ENCODE measurements around the gene DNAH3. TPM values are rescaled to one million over a fixed set of nuclear protein-coding genes. Genes with fewer than 3 reads are reported as not detected.
A peak's percentile ranks its signal among the peaks of the same experiment; 100 is the strongest.
"Not testable (repeated sequence)": the region's sequence is repeated elsewhere in the genome, so short reads cannot be mapped to it uniquely, and the experiment has no call there.

Gene DNAH3
- total and polyA plus RNA-seq, 8 donors = 0.03 TPM; not detected in 7

GRCh38 chr16:21125191-21125590 lies 25.5 kb downstream of the DNAH3 start:
- Histone ChIP-seq H3K36me3 (no peaks in the 10 kb centered on the region), H3K27me3 (no peaks in the 10 kb centered on the region), H3K27ac (no peak overlapping the region), H3K9me3 (no peaks in the 10 kb centered on the region), H3K4me1 (no peaks in the 10 kb centered on the region), H3K4me3 (no peak overlapping the region)
- DNase-seq (no peak), FAIRE-seq (no peak), ATAC-seq (no peak)
- TF ChIP-seq, protein P1, sequence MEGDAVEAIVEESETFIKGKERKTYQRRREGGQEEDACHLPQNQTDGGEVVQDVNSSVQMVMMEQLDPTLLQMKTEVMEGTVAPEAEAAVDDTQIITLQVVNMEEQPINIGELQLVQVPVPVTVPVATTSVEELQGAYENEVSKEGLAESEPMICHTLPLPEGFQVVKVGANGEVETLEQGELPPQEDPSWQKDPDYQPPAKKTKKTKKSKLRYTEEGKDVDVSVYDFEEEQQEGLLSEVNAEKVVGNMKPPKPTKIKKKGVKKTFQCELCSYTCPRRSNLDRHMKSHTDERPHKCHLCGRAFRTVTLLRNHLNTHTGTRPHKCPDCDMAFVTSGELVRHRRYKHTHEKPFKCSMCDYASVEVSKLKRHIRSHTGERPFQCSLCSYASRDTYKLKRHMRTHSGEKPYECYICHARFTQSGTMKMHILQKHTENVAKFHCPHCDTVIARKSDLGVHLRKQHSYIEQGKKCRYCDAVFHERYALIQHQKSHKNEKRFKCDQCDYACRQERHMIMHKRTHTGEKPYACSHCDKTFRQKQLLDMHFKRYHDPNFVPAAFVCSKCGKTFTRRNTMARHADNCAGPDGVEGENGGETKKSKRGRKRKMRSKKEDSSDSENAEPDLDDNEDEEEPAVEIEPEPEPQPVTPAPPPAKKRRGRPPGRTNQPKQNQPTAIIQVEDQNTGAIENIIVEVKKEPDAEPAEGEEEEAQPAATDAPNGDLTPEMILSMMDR (IDR thresholded peaks at IDR 0.05) = no peak
- WGBS, 2 donors = 76 to 81% methylated on average over 7 of the region's 7 CpGs
- intact Hi-C loops (cut with DNase I) = no loop called here

DNA sequence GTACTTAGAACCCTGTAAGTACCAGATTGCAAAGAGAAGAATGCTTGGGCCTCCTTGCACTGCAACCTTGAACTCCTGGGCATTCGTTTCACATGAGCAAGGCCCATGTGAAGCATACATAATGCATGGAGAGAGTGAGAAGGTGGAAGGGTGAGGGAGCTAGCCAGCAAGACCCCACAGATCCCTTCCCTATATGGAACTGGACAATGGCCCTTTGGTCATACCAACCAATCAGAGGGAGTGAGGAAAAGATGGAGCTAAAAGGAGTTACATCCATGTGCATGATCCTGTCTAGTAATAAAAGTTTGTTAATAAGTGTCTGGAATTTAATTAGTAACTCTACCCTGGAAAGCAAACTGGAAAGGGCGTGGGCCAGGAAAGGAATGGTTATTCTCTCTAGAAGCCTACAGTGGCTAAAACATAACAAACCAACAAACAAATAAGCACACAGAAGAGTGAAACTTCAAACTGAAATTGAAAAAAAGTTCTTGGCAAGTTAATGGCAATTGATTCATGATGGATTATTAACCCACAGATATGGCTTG lies 29.6 kb downstream of the DNAH3 start:
- no peaks in the 10 kb centered on the region for H3K36me3 ChIP-seq
- TF ChIP-seq, protein P1 (IDR thresholded peaks at IDR 0.05) = no peak
- intact Hi-C loops (cut with DNase I) = no loop called here
- no peaks in the 10 kb centered on the region for H3K4me1 ChIP-seq
- WGBS, 2 donors = 45 to 46% methylated on average over 2 of the region's 2 CpGs
- no peaks in the 10 kb centered on the region for H3K27me3 ChIP-seq
- ATAC-seq (peak in 2 of 4 donors; percentile 16 to 57), FAIRE-seq (no peak), DNase-seq (no peak)
- no peak overlapping the region for H3K27ac ChIP-seq
- no peak overlapping the region for H3K4me3 ChIP-seq
- H3K9me3 ChIP-seq = no peaks in the 10 kb centered on the region

- no peaks in the 10 kb centered on the region for H3K36me3 ChIP-seq
- H3K9me3 ChIP-seq = no peaks in the 10 kb centered on the region
- intact Hi-C loops (cut with DNase I) = no loop called here
- H3K27me3 ChIP-seq = no peaks in the 10 kb centered on the region
- no peak for ATAC-seq
- TF ChIP-seq, protein P1 (IDR thresholded peaks at IDR 0.05) = no peak
- no peaks in the 10 kb centered on the region for H3K4me1 ChIP-seq
- WGBS, 2 donors = 85 to 86% methylated on average over 4 of the region's 4 CpGs
- no peak for FAIRE-seq
- H3K4me3 ChIP-seq = no peak overlapping the region
- no peak overlapping the region for H3K27ac ChIP-seq
- DNase-seq = no peak
Observed at GRCh38 chr16:21117567-21117966, 33.1 kb downstream of the DNAH3 start.

DNA sequence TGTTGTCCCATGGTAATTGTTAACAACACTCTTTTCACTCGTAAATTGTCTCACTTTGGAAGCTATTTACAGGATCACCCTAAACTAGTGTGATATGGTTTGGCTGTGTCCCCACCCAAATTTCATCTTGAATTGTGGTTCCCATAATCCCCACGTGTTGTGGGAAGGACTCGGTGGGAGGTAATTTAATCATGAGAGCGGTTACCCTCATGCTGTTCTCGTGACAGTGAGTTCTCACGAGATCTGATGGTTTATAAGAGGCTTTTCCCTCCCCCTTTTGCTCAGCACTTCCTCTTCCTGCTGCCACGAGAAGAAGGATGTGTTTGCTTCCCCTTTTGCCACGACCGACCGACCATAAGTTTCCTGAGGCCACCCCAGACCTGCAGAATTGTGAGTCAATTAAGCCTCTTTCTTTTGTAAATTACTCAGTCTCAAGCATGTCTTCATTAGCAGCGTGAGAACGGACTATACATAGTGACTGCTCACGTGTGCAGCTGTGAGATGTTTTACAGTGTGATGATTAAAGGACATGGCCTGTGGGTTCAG lies 34.4 kb downstream of the DNAH3 start:
- Histone ChIP-seq H3K27me3 (no peaks in the 10 kb centered on the region), H3K4me1 (no peaks in the 10 kb centered on the region), H3K9me3 (no peaks in the 10 kb centered on the region), H3K36me3 (no peaks in the 10 kb centered on the region), H3K4me3 (no peak overlapping the region), H3K27ac (no peak overlapping the region)
- ATAC-seq = no peak
- FAIRE-seq = no peak
- TF ChIP-seq, protein P1 (IDR thresholded peaks at IDR 0.05) = no peak
- peak in 1 of 6 donors; percentile 14 for DNase-seq
- WGBS, 2 donors = 40 to 48% methylated on average over 13 of the region's 13 CpGs
- intact Hi-C loops (cut with DNase I) = no loop called here

- H3K27ac ChIP-seq; ATAC-seq; H3K27me3 ChIP-seq; H3K4me3 ChIP-seq; intact Hi-C loops (cut with DNase I); H3K4me1 ChIP-seq; H3K36me3 ChIP-seq; FAIRE-seq; DNase-seq; H3K9me3 ChIP-seq: not testable (repeated sequence)
- 88 to 96% methylated on average over 4 of the region's 4 CpGs for WGBS, 2 donors
Observed at GRCh38 chr16:21115551-21115950, 35.1 kb downstream of the DNAH3 start.
